Panc1 (cell line): ENCODE data around the gene DLG2. TPM values are rescaled to one million over a fixed set of nuclear protein-coding genes. Genes with fewer than 3 reads are reported as not detected.

Experiments used
- ATAC-seq: fragments of 200-7000 bp; cut with Tn5 transposase; 2 replicates; pipeline ENCODE4 v1.9.1; 2020; ENCODE audit warnings: mild to moderate bottlenecking, moderate library complexity
- BruUV-seq: library from RNA; stranded (reverse); fragments of 400-500 nt; replicated peaks from 2 replicates; lab custom pipeline; 2021; lab: Mats Ljungman, UMichigan
- CTCF ChIA-PET: fragments of 300-600 bp; sonication (Branson Sonifier 250); formaldehyde crosslinking; loops from one replicate; lab custom pipeline; 2022; ENCODE audit warnings: antibody characterized with exemption; lab: Charles Lee
- POLR2A ChIA-PET: fragments of 300-600 bp; sonication (Branson Sonifier 250); formaldehyde crosslinking; loops from one replicate; lab custom pipeline; 2022; ENCODE audit warnings: antibody characterized with exemption; lab: Charles Lee
- DNase-seq: peaks from one replicate; pipeline ENCODE4 v3.0.0-alpha.2; 2010; ENCODE audit warnings: low read depth, low spot score
- H3K27ac ChIP-seq: 2 replicates; pipeline ENCODE4 v1.5.1; 2011; ENCODE audit warnings: mild to moderate bottlenecking, low read length, inconsistent platforms
- H3K27me3 ChIP-seq: fragments of 200-500 bp; sonication (Bioruptor generic); 2 replicates; pipeline ENCODE4 v1.6.0; 2014; ENCODE audit warnings: low read length, inconsistent platforms; ENCODE audit not compliant: control insufficient read depth, insufficient read depth
- H3K36me3 ChIP-seq: fragments of 200-500 bp; sonication (Bioruptor generic); 2 replicates; pipeline ENCODE4 v1.5.1; 2014; ENCODE audit warnings: inconsistent platforms, mild to moderate bottlenecking, low read length, moderate library complexity; ENCODE audit not compliant: control insufficient read depth, insufficient read depth
- H3K4me1 ChIP-seq: 2 replicates; pipeline ENCODE4 v1.5.1; 2011; ENCODE audit warnings: inconsistent platforms, mild to moderate bottlenecking, low read length, moderate library complexity; ENCODE audit not compliant: control insufficient read depth, insufficient read depth
- H3K4me3 ChIP-seq, 2 experiments: 2 replicates each; pipeline ENCODE4 v1.5.1; 2011 to 2012; ENCODE audit warnings: low read depth in 2 of 2, low read length in 2 of 2, mild to moderate bottlenecking in 2 of 2, inconsistent platforms in 1 of 2, moderate library complexity in 1 of 2
- H3K9me3 ChIP-seq: fragments of 200-500 bp; sonication (Bioruptor generic); 2 replicates; pipeline ENCODE4 v1.5.1; 2014; ENCODE audit warnings: low read depth, mild to moderate bottlenecking, inconsistent platforms, low read length, moderate library complexity; ENCODE audit not compliant: control insufficient read depth, insufficient read depth
- POLR2AphosphoS5 ChIP-seq: IDR thresholded peaks from 2 replicates; pipeline ENCODE4 v1.6.1; 2012; ENCODE audit warnings: mild to moderate bottlenecking, low read depth, low read length, moderate library complexity
- SIN3A ChIP-seq: IDR thresholded peaks from 2 replicates; pipeline ENCODE4 v1.6.1; 2012; ENCODE audit warnings: low read depth, mild to moderate bottlenecking, low read length, moderate library complexity, borderline replicate concordance; ENCODE audit not compliant: insufficient read depth
- TCF7L2 ChIP-seq: IDR thresholded peaks from 2 replicates; pipeline ENCODE4 v1.6.1; 2011; ENCODE audit warnings: mild to moderate bottlenecking, low read depth, low read length, inconsistent platforms
- in situ Hi-C: cut with HindIII; loops from 2 replicates; pipeline ENCODE4 v1.10.0; 2016; ENCODE audit warnings: low sequenced_read_pairs, low pct_unique_long_range_greater_than_20kb
- intact Hi-C: fragments of 100-400 bp; cut with micrococcal nuclease; formaldehyde crosslinking; loops from one replicate; pipeline ENCODE4 v1.10.0; 2022; ENCODE audit not compliant: unreplicated experiment
- total RNA-seq: library from RNA; stranded (reverse); gene quantifications from one replicate; pipeline ENCODE4 v1.2.1, GENCODE V29; 2021; ENCODE audit not compliant: unreplicated experiment
- TF ChIP-seq, protein P1 (sequence below): fragments of 450-650 bp; IDR thresholded peaks from 2 replicates; pipeline ENCODE4 v1.5.1; 2017; ENCODE audit warnings: mild to moderate bottlenecking
- TF ChIP-seq, protein P2 (sequence below), 2 experiments: IDR thresholded peaks; 2 replicates each; pipeline ENCODE4 v1.6.1; 2011 to 2012; ENCODE audit warnings: low read depth in 2 of 2, control low read depth in 1 of 2, low read length in 1 of 2, mild to moderate bottlenecking in 1 of 2, moderate library complexity in 1 of 2; ENCODE audit not compliant: insufficient read depth in 1 of 2

DLG2 gene
- total RNA-seq, 1 experiment from 2014 or later: 4.2 TPM

GRCh38 chr11:83682611-83682973 is 1944.6 kb downstream of the DLG2 start:
- in situ Hi-C loops: no loop called here
- ATAC-seq (no peak), DNase-seq (no peak)
- Histone ChIP-seq H3K27me3 (peaks cover 29% of the 10 kb centered on the region), H3K27ac (no peak overlapping the region), H3K4me3 (no peak overlapping the region), H3K4me1 (no peaks in the 10 kb centered on the region), H3K9me3 (no peaks in the 10 kb centered on the region), H3K36me3 (no peaks in the 10 kb centered on the region)
- no TSS peak for BruUV-seq
- TF ChIP-seq, protein P1, sequence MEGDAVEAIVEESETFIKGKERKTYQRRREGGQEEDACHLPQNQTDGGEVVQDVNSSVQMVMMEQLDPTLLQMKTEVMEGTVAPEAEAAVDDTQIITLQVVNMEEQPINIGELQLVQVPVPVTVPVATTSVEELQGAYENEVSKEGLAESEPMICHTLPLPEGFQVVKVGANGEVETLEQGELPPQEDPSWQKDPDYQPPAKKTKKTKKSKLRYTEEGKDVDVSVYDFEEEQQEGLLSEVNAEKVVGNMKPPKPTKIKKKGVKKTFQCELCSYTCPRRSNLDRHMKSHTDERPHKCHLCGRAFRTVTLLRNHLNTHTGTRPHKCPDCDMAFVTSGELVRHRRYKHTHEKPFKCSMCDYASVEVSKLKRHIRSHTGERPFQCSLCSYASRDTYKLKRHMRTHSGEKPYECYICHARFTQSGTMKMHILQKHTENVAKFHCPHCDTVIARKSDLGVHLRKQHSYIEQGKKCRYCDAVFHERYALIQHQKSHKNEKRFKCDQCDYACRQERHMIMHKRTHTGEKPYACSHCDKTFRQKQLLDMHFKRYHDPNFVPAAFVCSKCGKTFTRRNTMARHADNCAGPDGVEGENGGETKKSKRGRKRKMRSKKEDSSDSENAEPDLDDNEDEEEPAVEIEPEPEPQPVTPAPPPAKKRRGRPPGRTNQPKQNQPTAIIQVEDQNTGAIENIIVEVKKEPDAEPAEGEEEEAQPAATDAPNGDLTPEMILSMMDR: no peak
- no peak for TF ChIP-seq TCF7L2
- no peak for TF ChIP-seq SIN3A
- TF ChIP-seq, protein P2, sequence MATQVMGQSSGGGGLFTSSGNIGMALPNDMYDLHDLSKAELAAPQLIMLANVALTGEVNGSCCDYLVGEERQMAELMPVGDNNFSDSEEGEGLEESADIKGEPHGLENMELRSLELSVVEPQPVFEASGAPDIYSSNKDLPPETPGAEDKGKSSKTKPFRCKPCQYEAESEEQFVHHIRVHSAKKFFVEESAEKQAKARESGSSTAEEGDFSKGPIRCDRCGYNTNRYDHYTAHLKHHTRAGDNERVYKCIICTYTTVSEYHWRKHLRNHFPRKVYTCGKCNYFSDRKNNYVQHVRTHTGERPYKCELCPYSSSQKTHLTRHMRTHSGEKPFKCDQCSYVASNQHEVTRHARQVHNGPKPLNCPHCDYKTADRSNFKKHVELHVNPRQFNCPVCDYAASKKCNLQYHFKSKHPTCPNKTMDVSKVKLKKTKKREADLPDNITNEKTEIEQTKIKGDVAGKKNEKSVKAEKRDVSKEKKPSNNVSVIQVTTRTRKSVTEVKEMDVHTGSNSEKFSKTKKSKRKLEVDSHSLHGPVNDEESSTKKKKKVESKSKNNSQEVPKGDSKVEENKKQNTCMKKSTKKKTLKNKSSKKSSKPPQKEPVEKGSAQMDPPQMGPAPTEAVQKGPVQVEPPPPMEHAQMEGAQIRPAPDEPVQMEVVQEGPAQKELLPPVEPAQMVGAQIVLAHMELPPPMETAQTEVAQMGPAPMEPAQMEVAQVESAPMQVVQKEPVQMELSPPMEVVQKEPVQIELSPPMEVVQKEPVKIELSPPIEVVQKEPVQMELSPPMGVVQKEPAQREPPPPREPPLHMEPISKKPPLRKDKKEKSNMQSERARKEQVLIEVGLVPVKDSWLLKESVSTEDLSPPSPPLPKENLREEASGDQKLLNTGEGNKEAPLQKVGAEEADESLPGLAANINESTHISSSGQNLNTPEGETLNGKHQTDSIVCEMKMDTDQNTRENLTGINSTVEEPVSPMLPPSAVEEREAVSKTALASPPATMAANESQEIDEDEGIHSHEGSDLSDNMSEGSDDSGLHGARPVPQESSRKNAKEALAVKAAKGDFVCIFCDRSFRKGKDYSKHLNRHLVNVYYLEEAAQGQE (IDR thresholded peaks at IDR 0.05; ENCODE audit: insufficient read depth in 1 of 2, low read depth in 2 of 2, low read length in 1 of 2): no peak
- no peak for TF ChIP-seq POLR2AphosphoS5
- ChIA-PET CTCF (no interaction called here), POLR2A (no interaction called here)
- intact Hi-C loops: no loop called here

DNA sequence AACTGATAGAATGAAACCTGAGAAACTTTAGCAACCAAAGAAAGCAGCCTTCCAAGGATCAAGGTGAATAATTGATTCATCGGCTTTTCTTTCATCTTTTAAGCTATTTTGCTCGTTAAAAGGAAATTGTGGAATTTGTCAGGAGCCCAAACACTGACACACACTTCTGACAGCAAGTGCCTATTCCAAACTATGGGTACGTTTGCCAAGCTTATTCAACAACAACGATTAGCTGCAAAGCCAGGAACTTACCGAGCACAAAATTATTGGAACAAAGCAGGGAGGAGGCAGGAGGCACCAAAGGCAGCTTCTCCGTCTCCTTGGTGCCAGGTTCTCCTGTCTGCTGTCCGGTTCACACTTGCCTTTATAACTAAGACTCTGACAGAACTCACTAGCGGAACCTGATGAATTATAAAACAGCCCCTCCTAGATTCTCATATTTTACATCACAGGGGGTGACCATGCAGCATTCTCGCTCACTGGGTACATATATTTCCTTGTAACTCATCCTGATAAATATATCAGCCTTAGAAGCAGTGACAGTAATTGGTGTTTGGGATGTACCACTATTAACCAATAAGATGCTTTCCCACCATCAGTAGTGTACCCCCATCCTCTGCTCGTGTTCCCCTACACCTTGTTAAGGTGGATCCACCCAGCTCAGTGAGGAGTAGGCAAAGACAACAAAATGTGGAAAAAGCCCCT is 1945.1 kb downstream of the DLG2 start:
- Histone ChIP-seq H3K27me3 (peaks cover 29% of the 10 kb centered on the region), H3K27ac (no peak overlapping the region), H3K9me3 (no peaks in the 10 kb centered on the region), H3K4me3 (no peak overlapping the region), H3K4me1 (no peaks in the 10 kb centered on the region), H3K36me3 (no peaks in the 10 kb centered on the region)
- TF ChIP-seq, protein P2 (IDR thresholded peaks at IDR 0.05; ENCODE audit: insufficient read depth in 1 of 2, low read depth in 2 of 2, low read length in 1 of 2): no peak
- TF ChIP-seq POLR2AphosphoS5: no peak
- no peak for TF ChIP-seq SIN3A
- DNase-seq (no peak), ATAC-seq (no peak)
- CTCF ChIA-PET: no interaction called here
- POLR2A ChIA-PET: no interaction called here
- in situ Hi-C loops: no loop called here
- intact Hi-C loops: no loop called here
- BruUV-seq: no TSS peak
